ENCODE data around the gene TFDP1.

GRCh38 chr13:113643593-113643992 is 59.0 kb downstream of the TFDP1 start:
- TF ChIP-seq POLR2AphosphoS5 (IDR thresholded peaks at IDR 0.05; ENCODE audit: low read depth, low read length): no peak
- no peak for TF ChIP-seq REST (IDR thresholded peaks at IDR 0.05; ENCODE audit: insufficient read depth in 1 of 2, low read depth in 2 of 2, low read length in 2 of 2)
- no peak for TF ChIP-seq SIN3A (IDR thresholded peaks at IDR 0.05; ENCODE audit: borderline replicate concordance, insufficient read depth, low read length)
- no peak for TF ChIP-seq TAF1 (IDR thresholded peaks at IDR 0.05; ENCODE audit: borderline replicate concordance, insufficient read depth, low read length)

Data from PFSK-1 (cell line).